Parathyroid adenoma (tissue), 2 donors: ENCODE measurements around the gene ADAMTS16.

ENCODE experiments used
- H2AFZ ChIP-seq: fragments of 300-600 bp; sonication (generic); one replicate; pipeline ENCODE4 v1.7.0; 2017; ENCODE audit warnings: antibody characterized with exemption, mild to moderate bottlenecking
- H3K27ac ChIP-seq: fragments of 300-600 bp; sonication (generic); one replicate; pipeline ENCODE4 v1.7.0; 2017
- H3K27me3 ChIP-seq: fragments of 300-600 bp; sonication (generic); one replicate; pipeline ENCODE4 v1.7.0; 2017; ENCODE audit warnings: low read length; ENCODE audit not compliant: control insufficient read depth, insufficient read depth
- H3K36me3 ChIP-seq: fragments of 300-600 bp; sonication (generic); one replicate; pipeline ENCODE4 v1.7.0; 2017; ENCODE audit warnings: low read length; ENCODE audit not compliant: control insufficient read depth, insufficient read depth
- H3K4me1 ChIP-seq: fragments of 300-600 bp; sonication (generic); one replicate; pipeline ENCODE4 v1.7.0; 2017; ENCODE audit warnings: control low read depth
- H3K4me2 ChIP-seq: fragments of 300-600 bp; sonication (generic); one replicate; pipeline ENCODE4 v1.7.0; 2017; ENCODE audit warnings: low read length
- H3K4me3 ChIP-seq: fragments of 300-600 bp; sonication (generic); one replicate; pipeline ENCODE4 v1.7.0; 2017; ENCODE audit warnings: low read depth, low read length
- H3K79me2 ChIP-seq: fragments of 300-600 bp; sonication (generic); one replicate; pipeline ENCODE4 v1.7.0; 2017; ENCODE audit warnings: control low read depth
- H3K9ac ChIP-seq: fragments of 300-600 bp; sonication (generic); one replicate; pipeline ENCODE4 v1.7.0; 2017; ENCODE audit warnings: mild to moderate bottlenecking
- H3K9me3 ChIP-seq: fragments of 300-600 bp; sonication (generic); one replicate; pipeline ENCODE4 v1.7.0; 2017; ENCODE audit warnings: low read length; ENCODE audit not compliant: control insufficient read depth
- CTCF ChIP-seq: fragments of 300-600 bp; sonication (generic); IDR thresholded peaks from one replicate; pipeline ENCODE4 v1.7.0; 2017; ENCODE audit warnings: antibody characterized with exemption, mild to moderate bottlenecking
- donor health status: primary hyperparathyroidism.

ADAMTS16 gene

GRCh38 chr5:5287419-5287818 is 147.3 kb downstream of the ADAMTS16 start:
- H2AFZ ChIP-seq = no peak overlapping the region
- H3K4me2 ChIP-seq = no peak overlapping the region
- H3K27ac ChIP-seq = no peak overlapping the region
- TF ChIP-seq CTCF = no peak
- no peaks in the 10 kb centered on the region for H3K9me3 ChIP-seq
- no peaks in the 10 kb centered on the region for H3K79me2 ChIP-seq
- H3K4me3 ChIP-seq = no peak overlapping the region
- no peaks in the 10 kb centered on the region for H3K27me3 ChIP-seq
- H3K4me1 ChIP-seq = no peaks in the 10 kb centered on the region
- no peak overlapping the region for H3K9ac ChIP-seq
- no peaks in the 10 kb centered on the region for H3K36me3 ChIP-seq

GRCh38 chr5:5288201-5288600 is 148.1 kb downstream of the ADAMTS16 start:
- Histone ChIP-seq H2AFZ (no peak overlapping the region), H3K4me1 (no peaks in the 10 kb centered on the region), H3K36me3 (no peaks in the 10 kb centered on the region), H3K9me3 (no peaks in the 10 kb centered on the region), H3K4me2 (no peak overlapping the region), H3K9ac (no peak overlapping the region), H3K79me2 (no peaks in the 10 kb centered on the region), H3K27ac (no peak overlapping the region), H3K4me3 (no peak overlapping the region), H3K27me3 (no peaks in the 10 kb centered on the region)
- TF ChIP-seq CTCF = no peak

GRCh38 chr5:5289537-5289936 is 149.4 kb downstream of the ADAMTS16 start:
- Histone ChIP-seq H3K4me2 (no peak overlapping the region), H3K9ac (no peak overlapping the region), H3K27me3 (no peaks in the 10 kb centered on the region), H3K79me2 (no peaks in the 10 kb centered on the region), H3K36me3 (no peaks in the 10 kb centered on the region), H3K27ac (no peak overlapping the region), H3K4me3 (no peak overlapping the region), H3K4me1 (no peaks in the 10 kb centered on the region), H3K9me3 (no peaks in the 10 kb centered on the region), H2AFZ (no peak overlapping the region)
- no peak for TF ChIP-seq CTCF

- no peak for TF ChIP-seq CTCF
Measured at GRCh38 chr5:5290674-5291334, 150.7 kb downstream of the ADAMTS16 start.

GRCh38 chr5:5291357-5291756 is 151.2 kb downstream of the ADAMTS16 start:
- Histone ChIP-seq H3K27me3 (no peaks in the 10 kb centered on the region), H3K4me3 (no peak overlapping the region), H3K9me3 (no peaks in the 10 kb centered on the region), H3K79me2 (no peaks in the 10 kb centered on the region), H3K27ac (no peak overlapping the region), H3K4me1 (no peaks in the 10 kb centered on the region), H3K9ac (no peak overlapping the region), H3K4me2 (no peak overlapping the region), H2AFZ (no peak overlapping the region), H3K36me3 (no peaks in the 10 kb centered on the region)
- no peak for TF ChIP-seq CTCF

More at GRCh38 chr5:5290674-5291334, 150.7 kb downstream of the ADAMTS16 start:
- H3K27me3 ChIP-seq = no peaks in the 10 kb centered on the region
- no peak overlapping the region for H3K4me2 ChIP-seq
- H3K4me1 ChIP-seq = no peaks in the 10 kb centered on the region
- H3K4me3 ChIP-seq = no peak overlapping the region
- no peaks in the 10 kb centered on the region for H3K79me2 ChIP-seq
- H3K36me3 ChIP-seq = no peaks in the 10 kb centered on the region
- H3K9ac ChIP-seq = no peak overlapping the region
- no peak overlapping the region for H2AFZ ChIP-seq
- H3K27ac ChIP-seq = no peak overlapping the region
- no peaks in the 10 kb centered on the region for H3K9me3 ChIP-seq
